ENCODE measurements around the gene PER1. TPM values are rescaled to one million over a fixed set of nuclear protein-coding genes. Genes with fewer than 3 reads are reported as not detected.

Gene PER1
- total RNA-seq, 1 donor from 2014 or later: 45.0 TPM

GRCh38 chr17:8144401-8145231 lies 7.6 kb downstream of the PER1 start:
- DNase-seq (no peak), ATAC-seq (ENCODE audit: low read depth) (no peak)
- intact Hi-C loops (cut with micrococcal nuclease): no loop called here
- no peak overlapping the region for H3K4me3 Mint-ChIP-seq
- POLR2A ChIA-PET: interaction anchor here (1.1 to 2.9 kb wide), 2 partner anchors 12 to 14 kb away, joined by 3 to 11 read pairs; no protein-coding TSS in a partner anchor
- no peaks in the 10 kb centered on the region for H3K27me3 Mint-ChIP-seq
- CTCF ChIA-PET: no interaction called here
- H3K4me1 Mint-ChIP-seq: no peaks in the 10 kb centered on the region
- no peak overlapping the region for H3K27ac Mint-ChIP-seq
- no peak for TF ChIP-seq CTCF (IDR thresholded peaks at IDR 0.05)
- no peaks in the 10 kb centered on the region for H3K9me3 Mint-ChIP-seq
- peaks cover 78% of the 10 kb centered on the region for H3K36me3 Mint-ChIP-seq (ENCODE audit: low read depth)

- ChIA-PET CTCF (no interaction called here), POLR2A (interaction anchor here (0.7 to 1.1 kb wide), 2 partner anchors 13 to 48 kb away, joined by 3 to 5 read pairs; no protein-coding TSS in a partner anchor)
- H3K36me3 Mint-ChIP-seq (ENCODE audit: low read depth): peaks cover 70% of the 10 kb centered on the region
- H3K27ac Mint-ChIP-seq: no peak overlapping the region
- H3K4me3 Mint-ChIP-seq: no peak overlapping the region
- ATAC-seq (ENCODE audit: low read depth): no peak
- H3K4me1 Mint-ChIP-seq: no peaks in the 10 kb centered on the region
- H3K27me3 Mint-ChIP-seq: no peaks in the 10 kb centered on the region
- intact Hi-C loops (cut with micrococcal nuclease): no loop called here
- H3K9me3 Mint-ChIP-seq: no peaks in the 10 kb centered on the region
- TF ChIP-seq CTCF (IDR thresholded peaks at IDR 0.05): no peak
- no peak for DNase-seq
Measured at GRCh38 chr17:8143581-8144400, 8.4 kb downstream of the PER1 start.

- Mint-ChIP-seq H3K27me3 (no peaks in the 10 kb centered on the region), H3K27ac (no peak overlapping the region), H3K36me3 (ENCODE audit: low read depth) (peaks cover 63% of the 10 kb centered on the region), H3K9me3 (no peaks in the 10 kb centered on the region), H3K4me1 (no peaks in the 10 kb centered on the region), H3K4me3 (no peak overlapping the region)
- no peak for ATAC-seq (ENCODE audit: low read depth)
- intact Hi-C loops (cut with micrococcal nuclease): no loop called here
- no peak for DNase-seq
- CTCF ChIA-PET: no interaction called here
- POLR2A ChIA-PET: interaction anchor here (0.7 to 5.6 kb wide), 3 partner anchors 7 to 47 kb away, joined by 3 to 37 read pairs (median 5); no protein-coding TSS in a partner anchor
- TF ChIP-seq CTCF (IDR thresholded peaks at IDR 0.05): no peak
Measured at GRCh38 chr17:8142887-8143580, 9.2 kb downstream of the PER1 start.

GRCh38 chr17:8142158-8142886 lies 9.9 kb downstream of the PER1 start:
- Mint-ChIP-seq H3K4me3 (no peak overlapping the region), H3K9me3 (no peaks in the 10 kb centered on the region), H3K4me1 (no peaks in the 10 kb centered on the region), H3K36me3 (ENCODE audit: low read depth) (peaks cover 57% of the 10 kb centered on the region), H3K27ac (no peak overlapping the region), H3K27me3 (no peaks in the 10 kb centered on the region)
- no peak for TF ChIP-seq CTCF (IDR thresholded peaks at IDR 0.05)
- ChIA-PET POLR2A (interaction anchor here (0.6 to 6.3 kb wide), 5 partner anchors 8 to 31 kb away, joined by 3 to 139 read pairs (median 37); partner anchors contain the start of gene PER1), CTCF (no interaction called here)
- ATAC-seq (ENCODE audit: low read depth): no peak
- intact Hi-C loops (cut with micrococcal nuclease): no loop called here
- DNase-seq: no peak

Measured in activated B cell treated with CpG ODN at 0.5 μM for 24 hours (primary cell).